MV-4-11 (cell line): ENCODE data around the gene PRKCE.
A peak's percentile ranks its signal among the peaks of the same experiment; 100 is the strongest.

Source experiments
- DNase-seq: peaks from one replicate; lab custom pipeline; 2025; lab: John Stamatoyannopoulos, UW

PRKCE gene

GRCh38 chr2:46118656-46119371, 467.3 kb downstream of the PRKCE start:
- no peak for DNase-seq

GRCh38 chr2:46119453-46119852, 468.0 kb downstream of the PRKCE start:
- no peak for DNase-seq

- DNase-seq: no peak
These were observed 469.5 kb downstream of the PRKCE start for GRCh38 chr2:46120792-46121555.

GRCh38 chr2:46122318-46122976, 471.0 kb downstream of the PRKCE start:
- DNase-seq: no peak

GRCh38 chr2:46123013-46123412, 471.5 kb downstream of the PRKCE start:
- DNase-seq: no peak

GRCh38 chr2:46125798-46126197, 474.3 kb downstream of the PRKCE start:
- no peak for DNase-seq

GRCh38 chr2:46126571-46126970, 475.1 kb downstream of the PRKCE start:
- no peak for DNase-seq

- no peak for DNase-seq
These were observed 475.7 kb downstream of the PRKCE start for GRCh38 chr2:46127176-46127575.

GRCh38 chr2:46130511-46130910, 479.0 kb downstream of the PRKCE start:
- DNase-seq: no peak

- DNase-seq: no peak
These were observed 481.5 kb downstream of the PRKCE start for GRCh38 chr2:46132996-46133395.

GRCh38 chr2:46134531-46135227, 483.2 kb downstream of the PRKCE start:
- no peak for DNase-seq

GRCh38 chr2:46135228-46135855, 483.9 kb downstream of the PRKCE start:
- DNase-seq: no peak

GRCh38 chr2:46135958-46136357, 484.5 kb downstream of the PRKCE start:
- no peak for DNase-seq

GRCh38 chr2:46136481-46136880, 485.0 kb downstream of the PRKCE start:
- DNase-seq: no peak

- DNase-seq: no peak
These were observed 485.5 kb downstream of the PRKCE start for GRCh38 chr2:46136953-46137352.

GRCh38 chr2:46142546-46143428, 491.3 kb downstream of the PRKCE start:
- peak; percentile 19 for DNase-seq

GRCh38 chr2:46143429-46144132, 492.1 kb downstream of the PRKCE start:
- no peak for DNase-seq

GRCh38 chr2:46144133-46144800, 492.8 kb downstream of the PRKCE start:
- no peak for DNase-seq

GRCh38 chr2:46145017-46145416, 493.5 kb downstream of the PRKCE start:
- DNase-seq: no peak

- no peak for DNase-seq
These were observed 494.4 kb downstream of the PRKCE start for GRCh38 chr2:46145840-46146239.
